Hypothalamus (tissue), 51 donors: Measurements from ENCODE around the gene ZNF226.
"Not testable (repeated sequence)": the region's sequence is repeated elsewhere in the genome, so short reads cannot be mapped to it uniquely, and the experiment has no call there.

Experiments used
- DNase-seq, 51 donors: peaks; one replicate each; lab custom pipeline; 2025; lab: John Stamatoyannopoulos, UW

Gene ZNF226

DNA sequence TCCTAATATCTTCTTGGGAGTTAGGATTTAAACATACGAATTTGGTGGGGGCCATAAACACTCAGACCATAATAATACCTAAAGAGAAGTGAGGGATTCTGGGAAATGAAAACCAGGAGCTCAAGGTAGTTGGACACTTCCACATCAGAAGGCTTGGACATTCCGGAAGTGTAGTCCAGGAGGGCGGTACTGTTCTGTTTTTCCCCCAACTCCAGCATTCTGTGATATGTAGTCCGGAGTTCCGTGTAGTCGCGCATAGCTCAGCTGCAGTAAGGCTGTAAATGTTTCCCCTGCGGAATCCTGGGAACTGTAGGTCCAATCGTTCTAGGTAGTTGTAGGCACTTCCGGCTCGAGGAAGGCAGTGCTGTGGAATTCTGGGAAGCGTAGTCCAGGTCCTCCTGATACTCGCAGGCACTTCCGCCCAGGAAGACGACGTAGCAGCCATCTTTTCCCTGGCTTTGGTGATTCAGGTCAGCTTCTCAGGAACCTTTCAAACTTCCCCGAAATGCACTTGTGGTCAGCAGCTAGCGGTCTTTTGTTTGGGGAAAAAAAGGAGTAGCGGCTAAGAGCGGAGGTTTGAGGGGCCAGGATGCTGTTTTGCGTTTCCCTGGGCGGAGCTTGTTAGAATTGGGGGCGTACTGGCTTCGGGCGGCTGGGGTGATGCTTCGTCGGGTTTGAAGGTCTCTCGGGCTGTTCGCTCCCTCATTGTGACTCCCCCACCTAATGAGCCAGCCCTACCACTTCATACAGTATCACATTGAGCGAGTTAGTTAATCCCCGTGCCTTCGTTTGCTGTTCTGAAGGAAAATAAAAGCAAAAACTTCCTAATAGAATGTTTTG is at the start of gene ZNF226:
ZNF226 (plus strand) TSS at position 428 of the 840 bp plus-strand sequence. CDS start 4,981 bp downstream, outside the sequence.
- DNase-seq = peak; percentile 34 to 98 (median 90)

- not testable (repeated sequence) for DNase-seq
These were observed 43.7 kb upstream of the ZNF226 start for GRCh38 chr19:44121162-44121561.

GRCh38 chr19:44131955-44132354 is 32.9 kb upstream of the ZNF226 start:
- DNase-seq = no peak

DNA sequence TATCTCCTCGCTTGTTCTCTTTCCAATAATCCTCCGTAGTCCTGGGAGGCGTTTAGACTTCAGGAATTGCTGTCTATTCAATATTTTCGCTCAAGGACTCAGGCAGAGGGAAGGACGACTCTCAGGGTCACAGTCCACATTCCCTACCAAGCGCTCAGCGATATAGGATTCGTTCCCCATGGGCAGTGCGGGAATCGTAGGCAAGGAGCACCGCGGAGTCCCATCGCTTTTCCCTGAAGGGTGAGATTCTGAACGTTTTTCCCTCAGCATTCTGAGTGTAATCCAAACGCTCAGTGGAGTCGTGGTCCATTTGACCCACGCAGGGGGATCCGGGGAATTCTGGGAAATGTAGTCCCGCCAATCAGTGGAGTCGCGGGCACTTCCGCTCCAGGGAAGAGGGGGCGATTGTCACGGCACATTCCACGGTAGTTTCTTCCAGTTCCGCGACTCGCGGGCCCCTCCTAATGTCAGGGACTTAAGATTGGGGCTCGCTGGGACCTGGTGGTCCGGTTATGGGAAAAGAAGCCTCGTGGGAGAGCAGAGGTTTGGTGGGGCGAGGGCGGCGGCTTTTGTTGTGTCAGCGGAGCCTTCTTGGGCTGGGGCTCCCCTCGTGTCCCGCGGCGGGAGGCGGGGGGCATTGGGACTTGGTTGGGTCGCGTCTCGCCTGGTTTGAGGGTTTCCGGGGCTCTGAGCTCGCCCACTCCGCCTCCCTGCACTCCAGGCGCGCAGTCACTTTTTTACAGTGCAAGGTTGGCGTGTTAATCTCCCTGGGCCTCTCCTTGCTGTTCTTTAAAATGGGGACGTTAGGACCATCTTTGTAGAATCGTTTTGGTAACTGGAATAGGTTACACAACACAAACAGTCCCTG is 23.5 kb upstream of the ZNF226 start, which contains the start of gene ZNF234:
ZNF234 (plus strand) TSS at position 364 of the 868 bp plus-strand sequence. CDS start 3,079 bp downstream, outside the sequence.
- peak; percentile 31 to 92 (median 79) for DNase-seq

- peak in 7 of 51 donors; percentile 0 to 12 (median 2) for DNase-seq
These were observed 22.9 kb upstream of the ZNF226 start for GRCh38 chr19:44142059-44142433.

DNA sequence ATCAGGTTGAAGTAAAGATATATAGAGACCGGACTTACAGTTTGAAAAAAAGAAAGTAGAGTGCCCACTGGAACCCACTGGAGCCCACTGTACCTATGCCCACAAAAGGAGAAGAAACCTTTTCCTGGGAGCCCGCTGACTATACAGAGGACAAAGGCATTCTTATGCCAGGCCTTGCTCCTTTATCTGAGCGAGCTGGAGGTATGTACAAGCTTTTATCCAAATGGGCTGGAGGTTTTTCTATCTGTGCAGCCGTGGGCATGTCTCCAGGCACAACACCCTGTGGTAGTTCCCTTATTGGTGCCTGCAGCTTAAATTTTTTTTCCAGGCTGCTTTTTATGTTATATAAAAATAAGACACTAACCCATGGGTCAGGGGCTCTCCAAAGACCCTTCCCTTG is 15.1 kb upstream of the ZNF226 start:
- no peak for DNase-seq

- DNase-seq = no peak
These were observed 13.4 kb upstream of the ZNF226 start for GRCh38 chr19:44151491-44151890.

GRCh38 chr19:44156475-44156874 is 8.4 kb upstream of the ZNF226 start:
- DNase-seq = no peak

GRCh38 chr19:44163789-44164188 is 1.1 kb upstream of the ZNF226 start:
- DNase-seq = no peak

DNA sequence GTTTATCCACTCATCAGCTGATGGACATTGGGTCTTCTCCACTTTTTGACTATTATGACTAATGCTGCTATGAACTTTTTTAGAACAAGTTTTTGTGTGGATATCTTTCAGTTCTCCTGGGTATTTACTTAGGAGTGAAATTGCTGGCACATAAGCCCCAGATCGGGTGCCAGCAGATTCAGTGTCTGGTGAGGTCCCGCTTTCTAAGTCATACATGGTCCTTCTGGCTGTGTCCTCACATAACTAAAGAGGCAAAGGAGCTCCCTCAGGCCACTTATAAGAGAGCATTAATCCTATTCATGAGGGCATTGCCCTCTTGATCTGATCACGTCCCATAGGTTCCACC is 600 bp upstream of the ZNF226 start:
- DNase-seq = no peak

- not testable (repeated sequence) for DNase-seq
These were observed 5.8 kb downstream of the ZNF226 start for GRCh38 chr19:44170660-44171059.

GRCh38 chr19:44176590-44176989 is 11.7 kb downstream of the ZNF226 start:
- no peak for DNase-seq

DNA sequence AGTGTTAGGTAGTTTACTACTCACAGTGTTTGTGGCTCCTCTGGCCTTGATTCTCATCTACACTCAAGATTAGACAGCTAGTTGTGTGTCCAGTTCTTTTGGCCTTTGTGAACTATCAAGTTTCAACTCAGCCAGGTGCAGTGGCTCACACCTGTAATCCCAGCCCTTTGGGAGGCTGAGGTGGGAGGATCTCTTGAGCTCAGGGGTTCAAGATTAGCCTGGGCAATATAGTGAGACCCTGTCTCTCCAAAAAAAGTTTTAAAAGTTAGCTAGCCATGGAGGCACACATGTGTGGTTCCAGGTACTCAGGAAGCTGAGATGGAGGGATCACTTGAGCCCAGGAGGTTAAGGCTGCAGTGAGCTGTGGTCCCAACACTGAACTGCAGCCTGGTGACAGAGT is 16.1 kb downstream of the ZNF226 start:
- no peak for DNase-seq

- no peak for DNase-seq
These were observed 17.2 kb downstream of the ZNF226 start for GRCh38 chr19:44182145-44182544.

GRCh38 chr19:44190020-44190419 is 25.1 kb downstream of the ZNF226 start:
- DNase-seq = no peak

- DNase-seq = no peak
These were observed 27.2 kb downstream of the ZNF226 start for GRCh38 chr19:44192127-44192526.

DNA sequence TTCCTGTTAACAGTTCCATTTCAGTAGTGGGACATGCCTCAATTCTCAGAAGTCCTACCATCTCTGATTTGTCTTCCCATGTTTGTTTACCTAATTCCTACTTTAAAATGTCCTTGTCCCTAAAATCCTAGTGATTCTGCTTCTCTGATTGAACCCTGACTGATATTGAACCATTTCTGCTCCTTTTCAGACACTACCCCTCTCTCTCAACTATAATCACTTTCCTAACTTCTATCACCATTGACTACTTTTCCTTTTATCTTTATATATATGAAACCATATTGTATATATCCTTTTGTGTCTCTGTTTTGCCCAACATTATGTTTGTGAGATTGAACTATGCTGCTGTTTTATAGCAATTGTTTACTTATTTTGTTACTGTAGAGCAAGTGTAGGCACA is 31.9 kb downstream of the ZNF226 start:
- DNase-seq = no peak

- DNase-seq = no peak
These were observed 37.6 kb downstream of the ZNF226 start for GRCh38 chr19:44202470-44202869.

GRCh38 chr19:44202974-44203373 is 38.1 kb downstream of the ZNF226 start:
- DNase-seq = no peak

- not testable (repeated sequence) for DNase-seq
These were observed 39.0 kb downstream of the ZNF226 start for GRCh38 chr19:44203877-44204276.

GRCh38 chr19:44204772-44205171 is 39.9 kb downstream of the ZNF226 start:
- no peak for DNase-seq
